Endometrium (tissue), 2 donors: Measurements from ENCODE around the gene VPS35L.

ENCODE experiments used
- FAIRE-seq: peaks from 2 replicates; lab custom pipeline; 2012; peaks lifted over from hg19 to GRCh38; lab: Jason Lieb, UNC
- donor health status: control.
- donor health status: control.

Gene VPS35L

GRCh38 chr16:19555186-19555937 lies at the start of gene VPS35L:
Gene VPS35L, plus strand, starts transcription at chr16:19555703. Its CDS starts 27 bp downstream, at chr16:19555730.
- peak; percentile 97 for FAIRE-seq

GRCh38 chr16:19506965-19507364 lies 48.5 kb upstream of the VPS35L start:
- no peak for FAIRE-seq

- FAIRE-seq = no peak
Observed at GRCh38 chr16:19507867-19508266, 47.6 kb upstream of the VPS35L start.

GRCh38 chr16:19512297-19512696 lies 43.2 kb upstream of the VPS35L start:
- FAIRE-seq = no peak

- FAIRE-seq = peak; percentile 54
Observed at GRCh38 chr16:19513377-19514053, 42.0 kb upstream of the VPS35L start.

GRCh38 chr16:19515757-19516156 lies 39.7 kb upstream of the VPS35L start:
- no peak for FAIRE-seq

GRCh38 chr16:19517424-19518089 lies 37.9 kb upstream of the VPS35L start:
- FAIRE-seq = no peak

- no peak for FAIRE-seq
Observed at GRCh38 chr16:19518388-19518787, 37.1 kb upstream of the VPS35L start.

- no peak for FAIRE-seq
Observed at GRCh38 chr16:19520861-19521331, 34.6 kb upstream of the VPS35L start.

GRCh38 chr16:19521471-19522396 lies 33.8 kb upstream of the VPS35L start, which contains the start of gene GDE1:
Gene GDE1, minus strand, starts transcription at chr16:19522098. Its CDS starts 134 bp downstream, at chr16:19521964.
- FAIRE-seq = peak; percentile 26

GRCh38 chr16:19522397-19522732 lies 33.1 kb upstream of the VPS35L start:
- FAIRE-seq = no peak

- no peak for FAIRE-seq
Observed at GRCh38 chr16:19522760-19523159, 32.7 kb upstream of the VPS35L start.

GRCh38 chr16:19523184-19523558 lies 32.3 kb upstream of the VPS35L start:
- no peak for FAIRE-seq

- peak; percentile 91 for FAIRE-seq
Observed at GRCh38 chr16:19523559-19524355, 31.7 kb upstream of the VPS35L start, which contains the start of gene CCP110. Gene CCP110, plus strand, starts transcription at chr16:19523942. Its CDS starts 3,940 bp downstream, at chr16:19527882.

GRCh38 chr16:19524356-19524615 lies 31.2 kb upstream of the VPS35L start:
- FAIRE-seq = no peak

GRCh38 chr16:19524616-19525384 lies 30.7 kb upstream of the VPS35L start:
- FAIRE-seq = no peak

GRCh38 chr16:19525385-19525723 lies 30.1 kb upstream of the VPS35L start:
- no peak for FAIRE-seq

- no peak for FAIRE-seq
Observed at GRCh38 chr16:19527161-19527560, 28.3 kb upstream of the VPS35L start.

- FAIRE-seq = no peak
Observed at GRCh38 chr16:19528666-19529065, 26.8 kb upstream of the VPS35L start.

GRCh38 chr16:19532601-19533000 lies 22.9 kb upstream of the VPS35L start:
- FAIRE-seq = no peak
